Endometrial microvascular endothelial cells (primary cell): ENCODE results near the gene BBLN. TPM values are rescaled to one million over a fixed set of nuclear protein-coding genes. Genes with fewer than 3 reads are reported as not detected.

Source experiments
- in situ Hi-C: cut with HindIII; loops from 2 replicates; pipeline ENCODE4 v1.10.0; 2017; ENCODE audit warnings: low sequenced_read_pairs, low pct_unique_long_range_greater_than_20kb; ENCODE audit errors: inconsistent ontology term
- total RNA-seq: library from RNA; depleted of rRNA; stranded (reverse); fragments of >200 nt; gene quantifications from one replicate; pipeline ENCODE4 v1.2.3, GENCODE V29; 2015; ENCODE audit errors: inconsistent ontology term

Gene BBLN
- total RNA-seq, 1 donor from 2014 or later = 151 TPM

- in situ Hi-C loops = no loop called here
Observed at GRCh38 chr9:128204858-128205257, 44.8 kb downstream of the BBLN start.

GRCh38 chr9:128205296-128205944, 45.4 kb downstream of the BBLN start:
- in situ Hi-C loops = no loop called here

- in situ Hi-C loops = no loop called here
Observed at GRCh38 chr9:128206484-128206883, 46.4 kb downstream of the BBLN start.

- in situ Hi-C loops = no loop called here
Observed at GRCh38 chr9:128206916-128207910, 47.1 kb downstream of the BBLN start.

DNA sequence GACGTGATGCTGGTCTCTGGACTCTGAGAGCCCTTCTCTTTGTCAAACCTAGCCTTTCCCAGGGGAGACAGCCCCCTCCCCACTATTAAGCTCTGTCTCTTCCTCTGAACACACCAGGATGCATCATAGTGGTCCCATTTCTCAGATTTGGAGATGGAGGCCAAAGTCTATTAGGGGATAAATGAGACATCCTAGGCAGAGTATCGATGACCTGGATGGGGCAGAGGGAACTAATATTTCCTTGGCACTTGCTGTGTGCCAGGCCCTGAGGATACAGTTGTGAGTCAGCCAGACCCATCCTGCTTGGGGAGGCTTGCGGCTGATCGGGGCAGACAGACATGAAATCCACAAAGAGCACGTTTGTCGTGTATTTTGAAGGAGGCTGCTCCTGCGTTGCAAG, 48.3 kb downstream of the BBLN start:
- in situ Hi-C loops = no loop called here

DNA sequence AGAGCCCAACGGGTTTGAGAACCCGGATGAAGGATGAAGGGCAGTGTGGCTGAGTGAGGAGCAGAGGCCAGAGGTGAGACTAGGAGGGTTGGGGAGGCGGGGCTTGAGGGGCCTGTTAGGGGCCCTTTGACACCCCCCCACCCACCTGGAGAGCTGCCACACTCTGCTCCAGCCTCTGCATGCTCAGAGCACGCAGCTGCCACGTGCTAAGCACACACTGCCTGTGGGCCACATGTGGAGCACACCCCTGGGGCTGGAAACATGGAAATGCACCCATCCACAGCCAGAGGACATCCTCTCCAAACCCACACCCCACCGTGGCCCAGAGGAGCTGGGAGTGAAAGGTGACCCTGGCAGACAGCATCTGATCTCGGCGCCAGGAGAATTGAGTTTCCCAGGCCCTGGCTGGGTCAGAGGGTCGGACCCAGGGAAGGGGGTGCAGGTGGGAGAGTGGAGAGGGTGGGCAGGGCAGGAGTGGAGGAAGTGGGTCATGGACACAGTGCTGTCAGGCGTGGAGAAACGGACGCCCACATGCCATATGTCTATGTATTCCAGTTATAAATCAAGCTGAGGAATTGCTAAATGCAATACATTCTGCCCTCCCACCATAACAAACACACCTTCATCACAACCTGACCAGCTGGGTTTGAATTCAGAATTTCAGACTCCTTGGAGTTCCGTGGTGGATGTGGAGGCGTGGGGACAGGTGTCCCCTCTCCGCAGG, 49.0 kb downstream of the BBLN start:
- in situ Hi-C loops = no loop called here

DNA sequence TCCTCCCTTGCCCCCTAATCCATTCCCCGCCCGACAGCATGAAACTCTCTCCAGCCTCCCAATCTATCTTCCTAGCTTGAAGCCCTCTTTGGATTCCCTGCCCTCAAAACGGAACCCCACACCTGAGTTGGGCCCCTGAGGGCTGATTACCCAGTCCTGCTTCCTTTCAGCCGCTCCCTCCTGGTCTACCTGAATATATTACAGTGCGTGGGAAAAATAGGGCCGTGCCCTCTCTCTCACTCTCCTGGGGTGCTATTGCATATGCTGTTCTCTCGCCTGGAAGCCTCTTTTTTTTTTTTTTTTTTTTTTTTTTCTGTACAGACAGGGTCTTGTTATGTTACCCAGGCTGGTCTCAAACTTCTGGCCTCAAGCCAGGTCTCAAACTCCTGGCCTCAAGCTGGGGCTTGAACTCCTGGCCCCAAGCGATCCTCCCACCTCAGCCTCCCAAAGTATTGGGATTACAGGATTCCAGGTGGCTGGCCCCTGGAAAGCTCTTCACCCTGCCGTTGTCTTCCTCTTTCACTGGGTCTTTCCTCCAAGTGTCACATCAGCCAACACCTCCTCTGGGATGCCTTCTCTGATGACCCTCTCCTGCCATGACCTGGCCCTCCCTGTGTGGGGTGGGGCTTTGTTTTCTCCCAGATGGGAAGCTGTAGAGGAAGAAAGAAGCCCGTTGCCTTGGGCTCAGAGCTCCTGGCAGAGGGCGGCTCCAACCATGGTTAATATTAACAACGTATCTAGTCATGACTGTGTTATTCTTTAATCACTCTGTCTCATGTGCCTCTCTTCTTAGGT, 51.3 kb downstream of the BBLN start:
- in situ Hi-C loops = no loop called here

GRCh38 chr9:128211981-128212281, 51.9 kb downstream of the BBLN start:
- in situ Hi-C loops = no loop called here

Other genes starting within 250 kb of the BBLN start
- gene ST6GALNAC4, start 243.2 kb upstream of the BBLN start, total RNA-seq = 107 TPM
- gene PIP5KL1, start 229.5 kb upstream of the BBLN start, total RNA-seq = not detected
- gene DPM2, start 222.4 kb upstream of the BBLN start, total RNA-seq = 13.8 TPM
- 4.6 TPM for gene EEIG1, start 179.3 kb upstream of the BBLN start, total RNA-seq
- gene NAIF1, start 92.9 kb upstream of the BBLN start, total RNA-seq = 12.9 TPM
- gene SLC25A25, start 92.0 kb upstream of the BBLN start, total RNA-seq = 23.6 TPM
- gene PTGES2, start 32.5 kb upstream of the BBLN start, total RNA-seq = 96.1 TPM
- not detected for gene LCN2, start 10.8 kb upstream of the BBLN start, total RNA-seq
- 47.3 TPM for gene CIZ1, start 31.3 kb downstream of the BBLN start, total RNA-seq
- gene DNM1, start 43.1 kb downstream of the BBLN start, total RNA-seq = not detected
- gene GOLGA2, start 115.7 kb downstream of the BBLN start, total RNA-seq = 60.6 TPM
- gene SWI5, start 116.0 kb downstream of the BBLN start, total RNA-seq = 8.1 TPM
- gene TRUB2, start 162.2 kb downstream of the BBLN start, total RNA-seq = 20.8 TPM
- gene COQ4, start 162.6 kb downstream of the BBLN start, total RNA-seq = 50.6 TPM
- 46.2 TPM for gene SLC27A4, start 180.3 kb downstream of the BBLN start, total RNA-seq
- gene URM1, start 211.1 kb downstream of the BBLN start, total RNA-seq = 75.4 TPM